H7 (cell line): ENCODE data around the gene TMEM255A. TPM values are rescaled to one million over a fixed set of nuclear protein-coding genes. Genes with fewer than 3 reads are reported as not detected.

Source experiments
- DNase-seq: peaks from one replicate; pipeline ENCODE4 v3.0.0; 2012
- H3K27me3 ChIP-seq: 2 replicates; pipeline ENCODE4 v1.6.0; 2011; ENCODE audit warnings: mild to moderate bottlenecking, low read length; ENCODE audit not compliant: control insufficient read depth, insufficient read depth
- H3K36me3 ChIP-seq: replicated peaks from 2 replicates; pipeline ENCODE4 v1.5.1; 2011; ENCODE audit warnings: low read length; ENCODE audit not compliant: control insufficient read depth, insufficient read depth
- H3K4me3 ChIP-seq: 2 replicates; pipeline ENCODE4 v1.5.1; 2011; ENCODE audit warnings: low read depth, mild to moderate bottlenecking, control low read depth, low read length, moderate library complexity; ENCODE audit not compliant: insufficient read depth
- total RNA-seq: library from RNA; depleted of rRNA; stranded (reverse); fragments of >200 nt; shearing (Covaris generic); gene quantifications from 2 replicates; pipeline ENCODE4 v1.2.3, GENCODE V29; 2014

The TMEM255A gene
- total RNA-seq, 1 experiment from 2014 or later: 0.94 TPM

DNA sequence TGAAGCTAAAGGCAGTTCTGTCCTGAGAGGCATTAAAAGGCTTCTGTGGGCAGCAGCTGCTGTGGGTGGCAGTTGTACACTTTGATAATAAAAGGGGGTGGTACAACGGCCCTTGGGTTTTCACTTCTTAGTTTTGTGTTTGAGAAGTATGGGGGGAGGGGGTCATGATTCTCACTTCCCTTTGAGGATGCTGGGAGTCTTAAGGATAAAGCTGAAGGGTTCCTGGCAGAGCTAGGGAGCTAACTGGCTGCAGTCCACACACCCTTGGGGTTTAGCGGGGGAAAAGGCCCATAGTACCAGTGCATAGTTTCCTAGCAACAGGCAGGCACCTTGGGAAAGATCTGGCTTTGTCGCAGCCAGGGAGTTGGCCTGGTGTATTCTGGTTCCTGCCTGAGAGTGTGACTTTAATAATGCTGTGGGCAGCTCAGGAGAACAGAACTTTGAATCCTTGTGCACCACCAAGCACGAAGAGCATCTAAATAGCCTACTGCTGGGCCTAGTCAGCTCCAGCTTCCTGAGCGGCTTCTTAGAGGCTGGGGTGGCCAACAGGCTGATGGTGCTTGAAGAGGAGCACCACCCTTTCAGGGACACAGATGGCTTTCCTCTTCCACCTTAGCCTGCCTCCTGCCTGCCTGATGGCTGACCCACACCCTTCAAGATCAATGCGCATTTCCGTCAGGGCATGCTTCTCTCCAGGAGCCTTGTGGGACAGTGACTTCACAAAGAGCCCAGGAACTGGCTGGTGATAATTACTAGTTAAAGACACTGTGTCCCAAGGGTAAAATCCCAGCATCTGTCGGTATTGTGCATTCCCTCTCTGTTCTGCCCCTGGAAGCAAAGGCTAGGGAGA is 48.2 kb downstream of the TMEM255A start:
- H3K27me3 ChIP-seq: no peaks in the 10 kb centered on the region
- H3K36me3 ChIP-seq: no peaks in the 10 kb centered on the region
- no peak for DNase-seq
- no peak overlapping the region for H3K4me3 ChIP-seq

DNA sequence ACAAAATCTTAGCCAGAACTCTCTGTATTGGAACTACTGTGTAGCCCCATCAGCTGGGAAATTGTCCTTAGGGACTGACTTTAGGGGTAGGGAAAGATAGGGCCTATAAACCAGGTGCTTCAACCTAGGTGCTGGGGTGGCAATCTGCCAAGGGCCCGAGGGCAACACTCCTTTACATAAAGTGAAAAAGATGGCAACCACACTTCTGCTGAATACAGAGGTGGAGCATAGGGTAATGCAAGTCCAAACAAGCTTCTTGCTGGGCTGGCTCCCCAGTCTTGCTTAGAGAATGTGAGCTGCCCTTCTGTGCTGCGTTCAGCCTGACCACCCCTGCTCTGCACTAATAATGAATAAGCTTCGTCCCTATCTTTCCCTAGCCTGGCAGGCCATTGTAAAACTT is 50.9 kb downstream of the TMEM255A start:
- DNase-seq: no peak
- Histone ChIP-seq H3K27me3 (no peaks in the 10 kb centered on the region), H3K4me3 (no peak overlapping the region), H3K36me3 (no peaks in the 10 kb centered on the region)

DNA sequence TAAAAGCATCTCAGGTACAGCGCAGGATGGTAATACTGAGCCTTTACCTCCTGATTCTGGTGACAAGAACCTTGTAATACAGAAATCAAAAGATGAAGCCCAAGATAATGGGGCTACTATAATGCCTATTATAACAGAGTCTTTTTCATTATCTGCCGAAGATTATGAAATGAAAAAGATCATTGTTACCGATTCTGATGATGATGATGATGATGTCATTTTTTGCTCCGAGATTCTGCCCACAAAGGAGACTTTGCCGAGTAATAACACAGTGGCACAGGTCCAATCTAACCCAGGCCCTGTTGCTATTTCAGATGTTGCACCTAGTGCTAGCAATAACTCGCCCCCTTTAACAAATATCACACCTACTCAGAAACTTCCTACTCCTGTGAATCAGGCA is 57.5 kb downstream of the TMEM255A start:
- no peak for DNase-seq
- H3K4me3 ChIP-seq: no peak overlapping the region
- no peaks in the 10 kb centered on the region for H3K27me3 ChIP-seq
- H3K36me3 ChIP-seq: no peaks in the 10 kb centered on the region; the same call in 1 of the 2 replicates

DNA sequence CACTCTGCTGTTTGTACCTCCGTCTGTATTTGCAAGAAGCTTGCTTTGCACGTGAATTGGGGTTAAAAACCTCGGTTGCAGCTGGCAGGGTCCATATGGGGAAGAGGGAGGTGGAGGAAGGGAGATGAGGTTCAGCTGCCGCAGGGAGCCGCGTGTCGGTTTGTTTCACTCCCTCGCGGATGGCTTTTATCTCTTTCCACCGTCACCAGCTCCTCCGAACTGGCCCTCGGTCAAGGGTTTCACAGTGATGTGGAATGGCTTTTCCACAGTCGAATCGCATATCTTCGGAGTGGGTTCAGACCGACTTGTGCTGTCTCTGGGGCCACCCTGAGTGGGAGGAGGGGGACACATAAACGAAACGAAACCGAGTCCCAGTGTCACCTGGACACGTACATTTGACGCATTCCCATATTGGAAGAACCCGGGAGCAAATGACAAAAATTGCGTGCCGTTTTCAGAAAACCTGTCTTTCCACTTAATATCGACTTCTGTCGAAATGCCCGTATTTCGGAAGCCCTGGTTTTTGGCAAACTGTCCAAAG is 59.7 kb downstream of the TMEM255A start:
- Histone ChIP-seq H3K36me3 (no peaks in the 10 kb centered on the region; the same call in 1 of the 2 replicates), H3K4me3 (peak overlapping the region; percentile 69), H3K27me3 (no peaks in the 10 kb centered on the region; the same call in 1 of the 2 replicates)
- DNase-seq: peak; percentile 31

DNA sequence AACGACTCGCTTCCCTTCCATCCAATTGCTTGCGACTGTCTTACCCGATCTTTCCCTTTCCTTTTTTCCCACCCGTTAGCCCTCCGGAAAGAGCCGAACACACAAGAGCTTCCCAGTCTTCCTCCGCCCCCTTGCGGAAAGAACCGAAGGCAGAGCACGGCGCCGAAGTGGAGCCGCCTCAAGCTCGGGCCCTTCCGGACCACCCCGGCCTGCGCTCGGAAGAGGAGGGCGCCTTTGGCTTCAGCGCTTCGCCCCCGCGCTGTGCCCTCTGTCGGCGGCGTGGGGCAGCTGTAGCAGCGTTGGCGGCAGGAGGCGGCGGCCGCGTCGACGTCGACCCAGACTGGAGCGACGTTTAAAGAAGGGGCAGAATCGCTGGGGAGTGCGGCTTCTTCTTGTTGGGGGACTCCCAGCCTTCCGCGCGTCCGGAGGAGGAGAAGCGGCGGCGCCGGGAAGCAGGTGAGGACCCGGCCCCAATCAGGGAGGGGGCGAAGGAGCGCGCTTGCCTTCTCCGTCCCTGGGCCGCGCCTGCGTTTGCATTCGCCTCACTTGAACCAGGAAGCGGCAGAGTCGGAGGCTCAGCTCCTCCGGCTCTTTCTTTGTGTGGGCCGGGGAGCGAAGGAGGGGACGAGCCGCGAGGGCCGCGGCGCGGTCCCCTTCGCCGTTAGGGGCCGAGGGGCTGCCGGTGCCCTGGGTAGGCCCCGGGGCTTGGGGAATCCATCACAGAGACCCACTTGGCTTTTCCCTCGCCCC is 60.6 kb downstream of the TMEM255A start, which contains the start of gene ZBTB33:
Gene ZBTB33 (plus strand): TSS at position 291 of the 750 bp plus-strand sequence. CDS start 2,604 bp downstream, outside the sequence.
- peak; percentile 88 for DNase-seq
- Histone ChIP-seq H3K4me3 (peak within 1 kb of the TSS; percentile 69), H3K36me3 (no peaks in the 10 kb centered on the region; the same call in 1 of the 2 replicates), H3K27me3 (no peaks in the 10 kb centered on the region; the same call in 1 of the 2 replicates)

DNA sequence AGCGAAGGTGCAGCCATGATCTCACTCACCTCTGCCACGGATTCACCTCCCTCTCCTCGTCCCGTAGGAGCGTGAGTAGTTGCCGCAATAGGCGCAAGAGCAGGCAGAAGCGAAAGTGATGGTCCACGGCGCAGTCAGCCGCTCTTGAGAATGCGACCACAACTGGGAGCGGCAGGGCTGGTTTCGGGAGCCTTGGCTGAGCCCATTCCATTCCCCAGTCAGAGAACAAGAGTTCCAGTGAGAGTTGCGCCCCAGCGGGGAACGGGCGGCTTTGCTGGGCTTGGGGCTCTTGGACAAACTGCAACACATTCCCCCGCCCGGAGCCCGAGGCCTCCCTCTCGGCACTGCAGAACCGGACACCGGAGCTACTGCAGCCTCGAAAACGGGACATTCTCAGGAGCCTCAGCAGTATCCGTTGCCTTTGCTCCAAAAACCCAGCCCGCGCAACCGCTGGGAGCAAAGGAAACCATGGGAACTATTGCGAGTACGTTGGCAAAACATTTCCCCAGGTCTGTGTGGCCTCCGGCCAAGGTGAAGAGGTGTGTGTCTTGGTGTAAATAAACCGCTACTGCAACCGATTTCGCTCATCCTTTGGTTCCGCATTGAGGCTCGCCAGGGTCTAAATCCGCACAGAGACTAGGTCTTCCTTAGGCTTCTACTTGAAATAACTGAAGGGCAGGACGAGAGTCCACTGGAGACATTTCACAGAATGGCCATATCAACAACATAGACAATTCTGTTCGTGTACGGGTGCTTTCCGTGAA is 66.3 kb downstream of the TMEM255A start:
- H3K4me3 ChIP-seq: peak overlapping the region; percentile 79
- DNase-seq: peak; percentile 57
- H3K27me3 ChIP-seq: no peaks in the 10 kb centered on the region; the same call in 1 of the 2 replicates
- H3K36me3 ChIP-seq: no peaks in the 10 kb centered on the region

DNA sequence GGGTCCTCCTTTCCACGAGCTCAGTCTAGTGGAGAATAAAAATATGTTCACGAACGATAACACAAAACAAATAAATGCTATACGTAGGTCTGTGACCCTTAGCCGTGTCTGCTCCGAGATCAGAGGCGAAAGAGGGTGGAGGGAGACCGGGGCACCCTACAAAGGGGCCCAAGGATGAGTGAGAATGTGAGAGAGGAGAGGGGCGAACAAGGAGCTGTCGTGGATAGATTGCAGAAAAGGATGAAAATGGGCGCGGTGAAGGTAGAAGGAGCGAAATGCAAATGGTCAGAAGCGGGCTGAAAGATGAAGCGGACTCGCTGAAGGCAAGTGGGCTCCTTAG is 66.9 kb downstream of the TMEM255A start:
- no peaks in the 10 kb centered on the region for H3K36me3 ChIP-seq
- DNase-seq: no peak
- no peaks in the 10 kb centered on the region; the same call in 1 of the 2 replicates for H3K27me3 ChIP-seq
- peak overlapping the region; percentile 79 for H3K4me3 ChIP-seq

DNA sequence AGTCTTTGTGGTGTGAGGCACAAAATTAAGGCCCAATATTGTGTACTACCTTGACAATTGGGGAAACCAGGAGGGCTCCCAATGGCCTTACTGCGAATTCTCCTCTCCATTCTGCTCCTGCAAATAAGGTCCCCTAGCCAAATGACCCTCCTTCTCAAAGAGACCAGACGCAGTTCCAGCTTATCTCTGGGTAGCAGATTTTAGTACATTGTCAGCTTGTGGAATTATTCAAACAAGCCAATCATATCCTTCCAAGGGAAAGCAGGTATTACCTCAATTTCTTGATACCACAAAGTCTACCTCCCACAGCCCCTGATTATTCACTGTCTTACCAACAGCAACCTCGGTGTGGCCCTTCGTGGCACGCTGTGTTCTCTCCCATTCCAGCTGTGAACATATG is 68.4 kb downstream of the TMEM255A start:
- Histone ChIP-seq H3K27me3 (no peaks in the 10 kb centered on the region; the same call in 1 of the 2 replicates), H3K4me3 (no peak overlapping the region), H3K36me3 (no peaks in the 10 kb centered on the region)
- DNase-seq: no peak

DNA sequence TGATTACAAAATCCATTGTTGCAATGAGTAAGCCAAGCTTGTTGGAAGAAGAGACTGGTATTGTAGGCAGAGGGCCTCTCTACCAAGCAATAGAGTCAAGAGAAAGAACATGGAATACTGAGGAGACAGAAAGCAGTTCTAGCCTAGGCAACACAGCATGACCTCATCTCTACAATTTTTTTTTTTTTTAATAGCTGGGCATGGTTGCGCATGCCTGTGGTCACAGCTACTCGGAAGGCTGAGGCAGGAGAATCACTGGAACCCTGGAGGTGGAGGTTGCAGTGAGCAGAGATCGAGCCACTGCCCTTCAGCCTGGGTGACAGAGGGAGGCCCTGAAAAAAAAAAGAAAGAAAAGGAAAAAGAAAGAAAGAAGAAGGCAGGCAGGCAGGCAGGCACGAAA is 72.3 kb downstream of the TMEM255A start:
- no peak overlapping the region for H3K4me3 ChIP-seq
- no peaks in the 10 kb centered on the region for H3K36me3 ChIP-seq
- H3K27me3 ChIP-seq: no peaks in the 10 kb centered on the region
- DNase-seq: no peak

DNA sequence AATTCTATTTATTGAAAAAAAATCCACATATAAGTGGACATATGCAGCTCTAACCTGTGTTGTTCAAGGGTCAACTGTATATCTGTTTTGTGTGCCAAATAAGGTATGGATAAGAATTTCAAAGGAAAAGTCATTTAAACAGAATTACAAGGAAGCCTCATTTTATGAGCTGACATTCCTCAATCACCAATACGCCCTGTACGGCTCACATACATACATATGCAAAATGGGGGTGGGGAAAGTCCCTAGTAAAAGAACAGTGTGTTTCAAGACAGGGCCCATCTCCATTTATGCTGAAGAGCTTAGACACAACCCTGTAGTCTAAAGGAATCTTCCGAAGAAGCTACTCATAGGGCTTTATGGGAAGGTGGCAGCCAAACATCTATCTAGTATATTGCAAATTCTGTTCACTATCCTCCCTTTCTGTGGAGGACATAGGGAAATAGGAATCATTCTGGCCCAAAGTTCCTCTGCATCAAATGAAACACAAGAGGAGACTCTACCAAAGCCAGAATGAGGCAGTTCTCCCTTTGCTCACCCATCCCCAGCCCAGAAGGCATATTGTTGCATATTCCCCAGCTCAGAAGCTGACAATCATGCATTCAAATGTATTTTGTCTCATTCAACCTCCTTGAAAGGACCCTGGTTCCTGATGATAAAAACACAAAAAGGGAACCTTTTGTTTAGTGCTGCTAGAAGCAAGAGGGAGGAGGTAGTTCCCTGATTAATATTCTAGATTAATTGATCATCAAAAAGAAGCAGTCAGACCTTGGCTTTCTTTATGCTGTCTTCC is 74.4 kb downstream of the TMEM255A start:
- Histone ChIP-seq H3K36me3 (no peaks in the 10 kb centered on the region), H3K27me3 (no peaks in the 10 kb centered on the region), H3K4me3 (no peak overlapping the region)
- DNase-seq: no peak

DNA sequence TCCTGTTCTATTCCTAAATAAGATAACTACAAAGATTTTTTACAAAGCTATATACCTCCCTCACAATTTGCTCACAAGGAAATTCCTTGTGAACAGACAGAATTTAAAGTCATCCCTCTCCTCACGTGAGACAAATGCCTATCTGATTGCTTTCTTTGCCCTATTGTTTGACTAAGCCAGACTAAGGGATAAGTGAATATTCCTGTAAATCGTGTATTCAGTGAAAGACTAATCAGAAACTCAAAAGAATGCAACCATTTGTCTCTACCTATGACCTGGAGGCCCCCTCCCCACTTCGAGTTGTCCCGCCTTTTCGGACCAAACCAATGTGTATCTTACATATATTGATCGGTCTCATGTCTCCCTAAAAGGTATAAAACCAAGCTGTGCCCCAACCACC is 76.0 kb downstream of the TMEM255A start:
- DNase-seq: no peak
- H3K27me3 ChIP-seq: no peaks in the 10 kb centered on the region
- H3K36me3 ChIP-seq: no peaks in the 10 kb centered on the region
- no peak overlapping the region for H3K4me3 ChIP-seq

DNA sequence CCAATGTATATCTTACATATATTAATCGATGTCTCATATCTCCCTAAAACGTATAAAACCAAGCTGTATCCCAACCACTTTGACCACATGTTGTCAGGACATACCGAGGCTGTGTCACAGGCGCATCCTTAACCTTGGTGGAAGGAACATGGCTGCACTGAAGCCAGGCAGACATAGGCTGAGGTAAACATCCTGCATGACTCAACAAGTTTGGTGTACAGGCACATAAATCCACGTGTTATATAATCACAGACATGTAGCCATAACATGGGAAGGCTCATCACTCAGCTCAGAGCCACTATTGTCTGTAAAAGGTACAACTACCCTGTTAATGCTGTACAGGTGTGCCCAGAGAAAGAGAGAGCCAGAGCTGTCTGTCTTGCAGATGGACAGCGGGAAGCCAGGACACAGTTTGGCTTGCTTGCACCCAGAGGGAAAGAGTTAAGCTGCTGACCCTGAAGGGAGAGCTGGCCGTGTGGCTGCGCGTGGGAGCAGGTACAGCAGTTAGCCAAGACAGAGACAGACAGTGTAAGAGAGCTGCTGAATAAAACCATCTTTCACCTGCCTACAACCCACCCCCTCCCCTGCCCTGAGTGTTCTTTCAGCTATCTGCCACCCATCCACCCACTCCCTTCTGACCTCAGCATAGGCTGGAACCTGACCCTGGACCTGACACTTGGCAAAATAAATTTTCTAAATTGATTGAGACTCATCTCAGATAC is 82.9 kb downstream of the TMEM255A start:
- DNase-seq: no peak
- no peaks in the 10 kb centered on the region for H3K36me3 ChIP-seq

DNA sequence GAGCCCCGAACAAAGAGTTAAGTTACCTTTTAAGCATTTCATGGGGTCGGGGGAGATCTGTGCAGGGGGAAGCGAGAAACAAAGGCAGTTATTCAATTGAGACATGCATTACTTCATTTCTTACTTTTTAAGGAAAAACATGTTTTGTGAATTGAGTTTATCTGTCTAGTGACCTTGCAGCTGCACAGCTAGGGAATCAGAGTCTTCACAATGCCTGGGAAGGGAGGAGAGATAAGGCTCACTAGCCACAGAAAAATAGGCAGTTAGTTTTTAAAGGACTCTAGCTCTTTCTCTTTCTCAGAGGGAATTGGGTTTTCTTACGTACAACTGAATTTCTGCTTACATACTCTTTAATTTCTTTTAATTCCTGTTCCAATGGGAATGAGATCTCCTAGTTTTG is 86.9 kb downstream of the TMEM255A start:
- Histone ChIP-seq H3K4me3 (no peak overlapping the region), H3K27me3 (no peaks in the 10 kb centered on the region), H3K36me3 (no peaks in the 10 kb centered on the region)
- DNase-seq: no peak

More for the DNA sequence above, 82.9 kb downstream of the TMEM255A start:
- H3K27me3 ChIP-seq: no peaks in the 10 kb centered on the region
- no peak overlapping the region for H3K4me3 ChIP-seq
